Thyroid gland (tissue), 4 donors: ENCODE data around the gene ASXL1.

Experiments
- CTCF ChIP-seq, 6 experiments: fragments of 200-600 bp in 3 of 6; fragments of 450-650 bp in 3 of 6; sonication (generic) in 3 of 6; IDR thresholded peaks; one replicate each; pipeline ENCODE4 v1.5.1; 2016 to 2019; ENCODE audit warnings: antibody characterized with exemption in 6 of 6, mild to moderate bottlenecking in 2 of 6, inconsistent platforms in 1 of 6, moderate library complexity in 1 of 6
- POLR2A ChIP-seq, 2 donors: fragments of 450-650 bp; IDR thresholded peaks; one replicate each; pipeline ENCODE4 v1.6.1; 2017; ENCODE audit warnings: antibody characterized with exemption in 2 of 2, mild to moderate bottlenecking in 2 of 2, moderate library complexity in 1 of 2

GRCh38 chr20:32315399-32315798, 42.7 kb upstream of the ASXL1 start:
- no peak for TF ChIP-seq CTCF (IDR thresholded peaks at IDR 0.05)
- TF ChIP-seq POLR2A (IDR thresholded peaks at IDR 0.05), result no peak
